CD4-positive, alpha-beta T cell treated with Interleukin-12 subunit alpha and Interleukin-12 subunit beta, for 1 hour (primary cell): Measurements from ENCODE around the gene LUZP2.

Experiments
- DNase-seq: peaks from one replicate; pipeline ENCODE4 v3.0.0-alpha.2; 2020

The LUZP2 gene

GRCh38 chr11:24572376-24572775 is 75.5 kb downstream of the LUZP2 start:
- DNase-seq = no peak

- DNase-seq = no peak
Measured at GRCh38 chr11:24574461-24574860, 77.6 kb downstream of the LUZP2 start.

- DNase-seq = no peak
Measured at GRCh38 chr11:24575392-24575791, 78.5 kb downstream of the LUZP2 start.

GRCh38 chr11:24585192-24585591 is 88.3 kb downstream of the LUZP2 start:
- no peak for DNase-seq

GRCh38 chr11:24587635-24588034 is 90.8 kb downstream of the LUZP2 start:
- DNase-seq = no peak

GRCh38 chr11:24588081-24588480 is 91.2 kb downstream of the LUZP2 start:
- no peak for DNase-seq

- no peak for DNase-seq
Measured at GRCh38 chr11:24589064-24589463, 92.2 kb downstream of the LUZP2 start.

- no peak for DNase-seq
Measured at GRCh38 chr11:24591283-24591682, 94.4 kb downstream of the LUZP2 start.

- DNase-seq = no peak
Measured at GRCh38 chr11:24592360-24592759, 95.5 kb downstream of the LUZP2 start.

GRCh38 chr11:24593332-24593731 is 96.5 kb downstream of the LUZP2 start:
- no peak for DNase-seq

GRCh38 chr11:24594401-24594800 is 97.5 kb downstream of the LUZP2 start:
- no peak for DNase-seq

- DNase-seq = no peak
Measured at GRCh38 chr11:24598641-24599040, 101.8 kb downstream of the LUZP2 start.

- no peak for DNase-seq
Measured at GRCh38 chr11:24609192-24610119, 112.6 kb downstream of the LUZP2 start.

GRCh38 chr11:24615451-24616160 is 118.8 kb downstream of the LUZP2 start:
- DNase-seq = no peak

- DNase-seq = no peak
Measured at GRCh38 chr11:24617856-24618255, 121.0 kb downstream of the LUZP2 start.

- no peak for DNase-seq
Measured at GRCh38 chr11:24619900-24620299, 123.0 kb downstream of the LUZP2 start.

- DNase-seq = no peak
Measured at GRCh38 chr11:24622262-24622661, 125.4 kb downstream of the LUZP2 start.

- no peak for DNase-seq
Measured at GRCh38 chr11:24623121-24623520, 126.3 kb downstream of the LUZP2 start.

- DNase-seq = no peak
Measured at GRCh38 chr11:24624432-24624831, 127.6 kb downstream of the LUZP2 start.

- DNase-seq = no peak
Measured at GRCh38 chr11:24625975-24626374, 129.1 kb downstream of the LUZP2 start.

- no peak for DNase-seq
Measured at GRCh38 chr11:24628224-24628776, 131.4 kb downstream of the LUZP2 start.

- no peak for DNase-seq
Measured at GRCh38 chr11:24634606-24635160, 137.8 kb downstream of the LUZP2 start.

GRCh38 chr11:24635588-24636290 is 138.9 kb downstream of the LUZP2 start:
- DNase-seq = no peak
